Activated T-helper 1 cell treated with anti-CD3 and anti-CD28 coated beads, Interleukin-12 subunit alpha, Interleukin-12 subunit beta, Interleukin-2, Interleukin-4 antibody, amounts not matched to agents 30 ng/mL and 10 ng/mL and 1 ng/mL, durations not matched to agents 14 hours and 24 hours and 36 hours (primary cell): ENCODE data around the gene PEX7. TPM values are rescaled to one million over a fixed set of nuclear protein-coding genes. Genes with fewer than 3 reads are reported as not detected.
"Not testable (repeated sequence)": the region's sequence is repeated elsewhere in the genome, so short reads cannot be mapped to it uniquely, and the experiment has no call there.

ENCODE experiments used
- DNase-seq: peaks from one replicate; pipeline ENCODE4 v3.0.0; 2021; ENCODE audit warnings: low spot score
- H3K27ac Mint-ChIP-seq: one replicate; pipeline ENCODE4 v1.8.0; 2021; ENCODE audit warnings: mild to moderate bottlenecking, mixed read lengths
- H3K27me3 Mint-ChIP-seq: one replicate; pipeline ENCODE4 v1.8.0; 2022; ENCODE audit warnings: mild to moderate bottlenecking, moderate library complexity, mixed read lengths; ENCODE audit not compliant: insufficient read depth
- H3K36me3 Mint-ChIP-seq: one replicate; pipeline ENCODE4 v1.8.0; 2021; ENCODE audit warnings: low read depth, mixed read lengths
- H3K4me1 Mint-ChIP-seq: one replicate; pipeline ENCODE4 v1.8.0; 2021; ENCODE audit warnings: low read depth, mixed read lengths
- H3K4me3 Mint-ChIP-seq: one replicate; pipeline ENCODE4 v1.8.0; 2021; ENCODE audit warnings: mild to moderate bottlenecking, moderate library complexity, mixed read lengths
- H3K9me3 Mint-ChIP-seq: one replicate; pipeline ENCODE4 v1.8.0; 2021; ENCODE audit warnings: mixed read lengths
- intact Hi-C: fragments of 100-400 bp; cut with micrococcal nuclease; formaldehyde crosslinking; loops from one replicate; pipeline ENCODE4 v1.15.1; 2024
- total RNA-seq: library from RNA; stranded (reverse); gene quantifications from 2 replicates; pipeline ENCODE4 v1.2.3, GENCODE V29; 2022

The PEX7 gene
- total RNA-seq, 1 donor from 2014 or later, result 3.7 TPM

GRCh38 chr6:136923954-136924673 lies 101.7 kb downstream of the PEX7 start:
- Mint-ChIP-seq H3K9me3 (no peaks in the 10 kb centered on the region), H3K27ac (no peak overlapping the region), H3K36me3 (no peaks in the 10 kb centered on the region), H3K27me3 (peaks cover 56% of the 10 kb centered on the region), H3K4me1 (peaks cover 12% of the 10 kb centered on the region), H3K4me3 (peak overlapping the region; percentile 64)
- DNase-seq, result no peak
- intact Hi-C loops, result loop anchor here (2.0 to 10.0 kb wide), 5 partner anchors 77 to 567 kb away; partner anchors contain the start of gene PEX7

- H3K4me1 Mint-ChIP-seq, result no peaks in the 10 kb centered on the region
- no peaks in the 10 kb centered on the region for H3K36me3 Mint-ChIP-seq
- no peaks in the 10 kb centered on the region for H3K9me3 Mint-ChIP-seq
- intact Hi-C loops, result loop anchor here (10.0 kb wide), 2 partner anchors 282 to 322 kb away; no protein-coding TSS in a partner anchor
- no peak for DNase-seq
- peaks cover 42% of the 10 kb centered on the region for H3K27me3 Mint-ChIP-seq
- H3K27ac Mint-ChIP-seq, result no peak overlapping the region
- H3K4me3 Mint-ChIP-seq, result no peak overlapping the region
Measured at GRCh38 chr6:136926383-136926782, 104.0 kb downstream of the PEX7 start.

GRCh38 chr6:136927292-136927691 lies 104.9 kb downstream of the PEX7 start:
- intact Hi-C loops, result loop anchor here (10.0 kb wide), 2 partner anchors 282 to 322 kb away; no protein-coding TSS in a partner anchor
- Mint-ChIP-seq H3K4me1 (no peaks in the 10 kb centered on the region), H3K36me3 (no peaks in the 10 kb centered on the region), H3K4me3 (no peak overlapping the region), H3K27me3 (peaks cover 42% of the 10 kb centered on the region), H3K9me3 (no peaks in the 10 kb centered on the region), H3K27ac (no peak overlapping the region)
- no peak for DNase-seq

- Mint-ChIP-seq H3K36me3 (no peaks in the 10 kb centered on the region), H3K27ac (no peak overlapping the region), H3K9me3 (no peaks in the 10 kb centered on the region), H3K4me1 (no peaks in the 10 kb centered on the region), H3K4me3 (no peak overlapping the region), H3K27me3 (peaks cover 28% of the 10 kb centered on the region)
- intact Hi-C loops, result no loop called here
- no peak for DNase-seq
Measured at GRCh38 chr6:136930528-136930927, 108.1 kb downstream of the PEX7 start.

DNA sequence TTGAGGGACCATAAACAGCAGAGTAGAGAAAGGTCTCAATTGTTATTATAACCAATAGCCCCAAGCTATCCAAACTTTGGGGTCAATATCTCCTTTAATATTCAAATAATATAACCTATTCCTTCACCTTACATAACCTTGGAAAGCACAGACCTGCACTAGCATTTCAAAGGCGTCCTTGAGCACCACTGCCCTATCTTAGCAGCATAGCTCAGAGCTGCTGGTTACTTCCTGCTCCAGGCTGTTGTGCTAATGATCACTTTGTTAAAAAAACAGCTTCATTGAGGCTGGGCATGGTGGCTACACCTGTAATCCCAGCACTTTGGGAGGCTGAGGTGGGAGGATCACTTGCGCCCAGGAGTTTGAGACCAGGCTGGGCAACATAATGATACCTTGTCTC lies 110.2 kb downstream of the PEX7 start:
- intact Hi-C loops, result no loop called here
- no peak overlapping the region for H3K27ac Mint-ChIP-seq
- H3K9me3 Mint-ChIP-seq, result no peaks in the 10 kb centered on the region
- no peak for DNase-seq
- H3K27me3 Mint-ChIP-seq, result peaks cover 27% of the 10 kb centered on the region
- no peaks in the 10 kb centered on the region for H3K4me1 Mint-ChIP-seq
- H3K4me3 Mint-ChIP-seq, result no peak overlapping the region
- H3K36me3 Mint-ChIP-seq, result no peaks in the 10 kb centered on the region

- H3K4me1 Mint-ChIP-seq, result no peaks in the 10 kb centered on the region
- peaks cover 20% of the 10 kb centered on the region for H3K9me3 Mint-ChIP-seq
- no peaks in the 10 kb centered on the region for H3K36me3 Mint-ChIP-seq
- intact Hi-C loops, result no loop called here
- no peak overlapping the region for H3K27ac Mint-ChIP-seq
- no peak overlapping the region for H3K4me3 Mint-ChIP-seq
- peaks cover 19% of the 10 kb centered on the region for H3K27me3 Mint-ChIP-seq
- no peak for DNase-seq
Measured at GRCh38 chr6:136945072-136945471, 122.7 kb downstream of the PEX7 start.

DNA sequence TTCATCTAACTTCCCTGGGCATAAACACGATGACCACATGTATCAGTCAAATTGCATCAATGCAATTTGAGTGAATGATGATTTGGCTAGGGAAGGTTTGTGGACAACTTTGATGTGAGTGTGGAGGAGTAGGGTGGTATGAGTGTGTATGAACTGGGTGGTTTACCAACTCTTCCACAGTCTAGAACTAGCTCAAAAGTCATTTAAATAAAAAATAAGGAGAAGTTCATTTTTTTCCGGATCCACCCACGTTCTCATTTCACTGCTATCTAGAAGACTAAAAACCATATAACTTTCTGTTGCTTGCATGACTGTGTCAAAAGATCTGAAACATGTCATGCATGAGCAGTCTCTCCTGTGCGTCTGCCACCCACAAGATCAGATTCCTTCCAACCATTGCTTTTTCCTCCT lies 123.3 kb downstream of the PEX7 start:
- Mint-ChIP-seq H3K9me3 (peaks cover 15% of the 10 kb centered on the region), H3K4me1 (no peaks in the 10 kb centered on the region), H3K4me3 (no peak overlapping the region), H3K36me3 (no peaks in the 10 kb centered on the region), H3K27me3 (peaks cover 21% of the 10 kb centered on the region), H3K27ac (no peak overlapping the region)
- DNase-seq, result no peak
- intact Hi-C loops, result no loop called here

- intact Hi-C loops, result no loop called here
Measured at GRCh38 chr6:136947037-136947436, 124.6 kb downstream of the PEX7 start.

GRCh38 chr6:136949957-136950356 lies 127.6 kb downstream of the PEX7 start:
- intact Hi-C loops, H3K9me3 Mint-ChIP-seq, H3K27ac Mint-ChIP-seq, H3K36me3 Mint-ChIP-seq, H3K4me1 Mint-ChIP-seq, H3K4me3 Mint-ChIP-seq, DNase-seq: not testable (repeated sequence)
- peaks cover 26% of the 10 kb centered on the region for H3K27me3 Mint-ChIP-seq

More at GRCh38 chr6:136947037-136947436, 124.6 kb downstream of the PEX7 start:
- Mint-ChIP-seq H3K27me3 (peaks cover 18% of the 10 kb centered on the region), H3K27ac (no peak overlapping the region), H3K4me3 (no peak overlapping the region), H3K9me3 (peaks cover 5% of the 10 kb centered on the region), H3K4me1 (no peaks in the 10 kb centered on the region), H3K36me3 (no peaks in the 10 kb centered on the region)
- no peak for DNase-seq

- Mint-ChIP-seq H3K27ac (no peak overlapping the region), H3K4me1 (no peaks in the 10 kb centered on the region), H3K27me3 (peaks cover 30% of the 10 kb centered on the region), H3K4me3 (no peak overlapping the region), H3K9me3 (no peaks in the 10 kb centered on the region), H3K36me3 (no peaks in the 10 kb centered on the region)
- DNase-seq, result no peak
- intact Hi-C loops, result no loop called here
Measured at GRCh38 chr6:136950436-136951126, 128.2 kb downstream of the PEX7 start.

DNA sequence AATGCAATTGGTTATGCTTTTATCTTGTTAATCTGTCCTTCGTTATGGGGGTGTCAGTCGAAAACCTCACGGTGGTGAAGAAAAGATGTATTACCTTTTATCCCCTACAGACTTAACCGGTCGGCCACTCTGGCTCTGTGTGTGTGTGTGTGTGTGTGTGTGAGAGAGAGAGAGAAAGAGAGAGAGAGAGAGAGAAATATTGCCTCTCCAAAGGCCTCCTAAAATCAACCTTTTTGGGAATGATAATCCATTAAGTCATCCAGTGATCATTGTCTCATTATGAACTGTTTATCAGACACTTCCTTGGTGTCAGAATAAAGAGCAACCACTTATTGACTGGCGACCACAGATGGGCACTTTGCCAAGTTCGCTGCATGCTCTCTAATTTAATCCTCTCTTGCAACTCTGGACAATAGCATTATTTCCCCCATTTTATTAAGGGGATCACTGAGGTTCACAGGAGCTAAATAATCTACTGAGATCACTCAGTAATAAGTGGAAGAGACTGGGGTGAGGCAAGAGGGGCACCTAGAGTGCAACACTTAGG lies 130.4 kb downstream of the PEX7 start:
- Mint-ChIP-seq H3K4me1 (peaks cover 5% of the 10 kb centered on the region), H3K36me3 (no peaks in the 10 kb centered on the region), H3K9me3 (no peaks in the 10 kb centered on the region)

DNA sequence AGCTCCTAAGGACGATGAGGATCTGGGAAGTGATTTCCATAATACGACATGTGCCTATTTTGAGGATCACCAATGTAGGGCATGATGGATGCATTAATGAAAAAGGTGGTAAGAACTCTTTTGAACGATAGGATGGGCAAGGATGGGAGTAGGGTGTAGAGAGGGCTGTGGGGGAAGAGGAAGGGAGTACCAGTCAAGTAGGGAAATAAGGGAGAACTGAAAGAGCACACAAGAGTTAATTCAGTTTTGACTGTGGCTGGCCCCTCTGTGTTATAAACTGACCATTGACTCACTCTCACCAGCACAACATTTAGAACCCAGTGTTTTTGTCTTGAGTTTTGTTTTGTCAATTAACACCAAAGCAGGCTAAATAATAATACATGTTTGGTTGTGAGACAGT lies 132.7 kb downstream of the PEX7 start:
- intact Hi-C loops, result no loop called here
- Mint-ChIP-seq H3K36me3 (no peaks in the 10 kb centered on the region), H3K27ac (no peak overlapping the region), H3K9me3 (no peaks in the 10 kb centered on the region), H3K27me3 (peaks cover 31% of the 10 kb centered on the region), H3K4me1 (peaks cover 5% of the 10 kb centered on the region), H3K4me3 (no peak overlapping the region)
- no peak for DNase-seq

More for the DNA sequence above, 130.4 kb downstream of the PEX7 start:
- Mint-ChIP-seq H3K27me3 (peaks cover 38% of the 10 kb centered on the region), H3K4me3 (no peak overlapping the region), H3K27ac (no peak overlapping the region)
- DNase-seq, result no peak
- intact Hi-C loops, result no loop called here
